GM18868 (cell line): Measurements from ENCODE around the gene SYNGAP1.
A peak's percentile ranks its signal among the peaks of the same experiment; 100 is the strongest.

ENCODE experiments used
- ATAC-seq: cut with Tn5 transposase; IDR thresholded peaks from one replicate; pipeline ENCODE4 v1.9.1; 2021; ENCODE audit warnings: mild to moderate bottlenecking, moderate library complexity; ENCODE audit not compliant: unreplicated experiment

SYNGAP1 gene

GRCh38 chr6:33434961-33435360, 15.1 kb downstream of the SYNGAP1 start:
- no peak for ATAC-seq

DNA sequence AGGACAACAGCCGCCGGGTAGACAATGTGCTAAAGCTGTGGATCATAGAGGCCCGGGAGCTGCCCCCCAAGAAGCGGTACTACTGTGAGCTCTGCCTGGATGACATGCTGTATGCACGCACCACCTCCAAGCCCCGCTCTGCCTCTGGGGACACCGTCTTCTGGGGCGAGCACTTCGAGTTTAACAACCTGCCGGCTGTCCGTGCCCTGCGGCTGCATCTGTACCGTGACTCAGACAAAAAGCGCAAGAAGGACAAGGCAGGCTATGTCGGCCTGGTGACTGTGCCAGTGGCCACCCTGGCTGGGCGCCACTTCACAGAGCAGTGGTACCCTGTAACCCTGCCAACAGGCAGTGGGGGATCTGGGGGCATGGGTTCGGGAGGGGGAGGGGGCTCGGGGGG, 17.8 kb downstream of the SYNGAP1 start:
- no peak for ATAC-seq

DNA sequence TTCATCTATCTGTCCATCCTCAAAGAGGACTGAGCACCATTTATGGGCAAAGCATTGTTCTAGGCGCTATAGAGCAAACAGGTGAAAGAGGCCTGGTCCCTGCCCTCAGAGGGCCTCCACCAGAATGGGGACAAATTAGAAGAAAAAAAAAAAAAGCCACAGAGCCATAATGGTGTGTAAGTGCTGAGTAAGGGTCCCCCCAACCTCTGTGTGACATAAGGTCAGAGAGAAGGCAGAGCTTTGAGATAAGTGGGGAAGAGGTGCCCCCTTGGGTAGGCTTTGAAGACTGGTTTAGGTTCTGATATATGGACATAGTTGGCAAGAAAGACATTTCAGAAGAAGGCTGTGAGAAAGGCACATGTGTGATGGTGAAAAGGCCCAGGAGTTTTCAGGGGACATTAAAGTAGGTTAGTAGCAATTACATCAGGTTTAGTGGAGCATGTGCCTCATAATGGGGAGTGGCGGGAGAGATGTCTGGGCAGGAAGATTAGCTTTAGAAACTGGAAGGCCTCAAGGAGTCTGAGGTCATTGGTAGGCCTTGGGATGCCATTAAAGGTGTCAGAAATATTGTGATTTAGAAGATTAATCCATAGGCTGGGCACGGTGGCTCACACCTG, 19.2 kb downstream of the SYNGAP1 start:
- no peak for ATAC-seq

DNA sequence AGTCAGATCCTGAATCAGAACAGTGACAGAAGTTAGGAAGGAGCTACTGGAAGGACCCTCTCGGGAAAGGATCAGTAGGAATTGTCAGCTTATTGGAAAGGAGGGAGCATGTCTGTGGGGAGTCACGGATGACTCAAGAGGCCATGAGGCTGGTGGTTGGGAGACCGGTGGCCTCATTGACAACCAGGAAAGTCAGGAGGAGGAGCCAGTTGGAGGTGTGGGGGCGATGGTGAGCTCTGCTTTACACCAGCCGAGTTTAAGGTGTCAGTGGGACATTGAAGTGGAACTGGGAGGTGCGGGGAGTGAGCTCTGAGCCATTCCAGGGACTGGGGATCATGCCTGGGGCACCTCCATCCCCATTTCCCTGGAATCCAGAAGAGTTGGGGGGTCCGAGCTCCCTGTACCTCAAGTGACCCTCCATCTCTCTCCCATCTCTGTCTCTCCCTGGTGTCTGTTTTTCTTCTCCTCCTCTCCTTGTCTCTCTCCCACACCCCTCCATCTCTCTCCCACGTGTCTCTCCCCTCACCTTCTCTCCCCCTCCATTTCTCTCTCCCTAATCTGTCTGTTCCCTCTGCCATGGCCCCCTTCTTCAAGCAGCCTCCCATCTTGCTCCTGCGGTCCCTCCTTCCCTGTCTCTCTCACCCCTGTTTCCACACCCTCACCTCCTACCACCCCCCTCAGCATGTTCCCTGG, 20.2 kb downstream of the SYNGAP1 start:
- ATAC-seq = no peak

GRCh38 chr6:33440649-33441309, 20.9 kb downstream of the SYNGAP1 start:
- no peak for ATAC-seq

- ATAC-seq = no peak
Observed at GRCh38 chr6:33441457-33441856, 21.6 kb downstream of the SYNGAP1 start.

DNA sequence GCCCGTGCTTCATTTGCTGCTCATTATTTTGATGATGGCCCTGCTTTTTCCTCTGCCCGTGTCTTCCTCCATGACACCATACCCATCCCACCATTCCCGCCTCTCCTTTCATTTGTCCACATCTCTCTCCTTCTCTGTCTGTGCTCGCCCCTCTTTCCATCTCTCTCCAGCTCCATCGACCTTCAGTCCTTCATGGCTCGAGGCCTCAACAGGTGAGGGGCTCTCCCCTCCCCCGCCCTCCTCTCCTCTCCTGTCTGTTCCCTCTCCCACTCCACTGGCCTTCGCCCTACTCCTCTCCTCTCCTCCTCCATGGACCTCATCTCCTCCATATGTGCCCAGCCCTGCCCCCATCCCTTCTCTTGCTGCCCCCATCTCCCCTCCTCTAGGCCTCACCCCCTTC, 22.4 kb downstream of the SYNGAP1 start:
- ATAC-seq = no peak

DNA sequence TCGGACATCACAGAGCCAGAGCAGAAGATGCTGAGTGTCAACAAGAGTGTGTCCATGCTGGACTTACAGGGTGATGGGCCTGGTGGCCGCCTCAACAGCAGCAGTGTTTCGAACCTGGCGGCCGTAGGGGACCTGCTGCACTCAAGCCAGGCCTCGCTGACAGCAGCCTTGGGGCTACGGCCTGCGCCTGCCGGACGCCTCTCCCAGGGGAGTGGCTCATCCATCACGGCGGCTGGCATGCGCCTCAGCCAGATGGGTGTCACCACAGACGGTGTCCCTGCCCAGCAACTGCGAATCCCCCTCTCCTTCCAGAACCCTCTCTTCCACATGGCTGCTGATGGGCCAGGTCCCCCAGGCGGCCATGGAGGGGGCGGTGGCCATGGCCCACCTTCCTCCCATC, 23.2 kb downstream of the SYNGAP1 start:
- no peak for ATAC-seq

DNA sequence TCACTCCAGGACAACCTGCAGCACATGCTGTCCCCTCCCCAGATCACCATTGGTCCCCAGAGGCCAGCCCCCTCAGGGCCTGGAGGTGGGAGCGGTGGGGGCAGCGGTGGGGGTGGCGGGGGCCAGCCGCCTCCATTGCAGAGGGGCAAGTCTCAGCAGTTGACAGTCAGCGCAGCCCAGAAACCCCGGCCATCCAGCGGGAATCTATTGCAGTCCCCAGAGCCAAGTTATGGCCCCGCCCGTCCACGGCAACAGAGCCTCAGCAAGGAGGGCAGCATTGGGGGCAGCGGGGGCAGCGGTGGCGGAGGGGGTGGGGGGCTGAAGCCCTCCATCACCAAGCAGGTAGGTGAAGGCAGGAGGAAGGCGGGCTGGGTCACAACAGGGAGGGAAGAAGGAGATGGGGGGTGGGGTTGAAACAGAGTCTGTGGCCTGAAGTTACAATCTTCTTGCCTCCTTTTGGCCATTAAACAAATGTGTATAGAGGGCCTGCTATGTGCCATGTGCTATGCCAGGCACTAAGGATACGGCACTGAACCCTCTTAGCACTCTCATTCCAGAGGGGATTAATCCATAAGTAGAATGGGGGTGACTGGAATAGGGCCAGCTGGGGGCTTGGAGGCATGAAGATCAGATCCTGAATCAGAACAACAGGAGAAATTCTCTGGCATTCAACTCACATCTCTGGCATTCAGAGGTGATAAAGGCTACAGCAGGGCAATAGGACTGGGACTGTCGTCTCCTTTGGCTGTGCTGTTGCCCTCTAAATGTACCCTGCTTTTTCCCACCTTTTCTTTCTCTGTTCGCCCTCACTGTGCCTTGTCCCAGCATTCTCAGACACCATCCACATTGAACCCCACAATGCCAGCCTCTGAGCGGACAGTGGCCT, 24.0 kb downstream of the SYNGAP1 start:
- no peak for ATAC-seq

- ATAC-seq = no peak
Observed at GRCh38 chr6:33445119-33445603, 25.3 kb downstream of the SYNGAP1 start.

DNA sequence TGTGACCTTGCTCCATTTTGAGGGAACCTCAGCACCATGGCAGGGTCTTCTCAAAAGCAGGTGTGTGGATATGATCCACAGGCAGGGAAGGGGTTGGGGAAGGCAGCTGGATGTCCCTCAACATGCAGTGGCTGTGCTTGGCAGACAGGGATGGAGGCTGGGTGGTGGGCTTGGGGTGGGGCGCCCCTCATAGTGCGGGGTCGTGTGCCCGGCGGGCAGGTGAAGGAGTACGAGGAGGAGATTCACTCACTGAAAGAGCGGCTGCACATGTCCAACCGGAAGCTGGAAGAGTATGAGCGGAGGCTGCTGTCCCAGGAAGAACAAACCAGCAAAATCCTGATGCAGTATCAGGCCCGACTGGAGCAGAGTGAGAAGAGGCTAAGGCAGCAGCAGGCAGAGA, 26.5 kb downstream of the SYNGAP1 start:
- ATAC-seq = no peak

- no peak for ATAC-seq
Observed at GRCh38 chr6:33450434-33450833, 30.6 kb downstream of the SYNGAP1 start.

- no peak for ATAC-seq
Observed at GRCh38 chr6:33451606-33452005, 31.7 kb downstream of the SYNGAP1 start.

GRCh38 chr6:33452496-33452895, 32.6 kb downstream of the SYNGAP1 start:
- no peak for ATAC-seq

DNA sequence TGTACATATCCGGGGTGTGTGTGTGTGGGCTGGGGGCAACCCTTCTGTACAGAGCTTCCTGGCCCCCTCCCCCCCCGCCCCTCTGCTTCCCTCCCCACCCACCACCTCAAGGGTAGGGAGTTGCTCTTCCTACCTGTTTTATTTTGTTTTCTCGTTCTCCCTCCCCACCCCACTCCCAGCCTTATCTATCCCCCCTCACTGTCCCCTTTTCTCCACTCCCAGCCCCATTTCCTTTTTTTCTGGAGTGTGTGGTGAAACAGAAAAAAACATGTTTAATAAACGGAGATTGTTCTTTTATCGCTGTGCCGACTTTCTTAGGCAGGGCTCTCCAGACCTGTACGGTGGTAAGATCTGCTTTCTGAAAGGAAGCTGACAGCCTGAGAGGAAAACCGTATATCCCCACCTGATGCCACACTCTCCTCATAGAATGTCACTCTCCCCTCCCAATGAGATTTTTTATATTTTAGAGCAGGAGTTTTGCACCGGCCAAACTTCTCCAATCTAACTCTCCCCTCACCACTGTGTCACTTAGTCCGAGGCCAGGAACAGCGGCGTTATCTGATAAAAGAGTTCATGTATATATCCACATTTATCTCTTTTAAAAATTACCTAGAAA, 33.6 kb downstream of the SYNGAP1 start:
- ATAC-seq = no peak

- peak; percentile 98 for ATAC-seq
Observed at GRCh38 chr6:33454009-33454946, 34.4 kb downstream of the SYNGAP1 start, which contains the start of gene ZBTB9. ZBTB9 (plus strand) TSS chr6:33454576; CDS start chr6:33455101, 525 bp downstream.

- ATAC-seq = no peak
Observed at GRCh38 chr6:33455051-33455450, 35.2 kb downstream of the SYNGAP1 start.

DNA sequence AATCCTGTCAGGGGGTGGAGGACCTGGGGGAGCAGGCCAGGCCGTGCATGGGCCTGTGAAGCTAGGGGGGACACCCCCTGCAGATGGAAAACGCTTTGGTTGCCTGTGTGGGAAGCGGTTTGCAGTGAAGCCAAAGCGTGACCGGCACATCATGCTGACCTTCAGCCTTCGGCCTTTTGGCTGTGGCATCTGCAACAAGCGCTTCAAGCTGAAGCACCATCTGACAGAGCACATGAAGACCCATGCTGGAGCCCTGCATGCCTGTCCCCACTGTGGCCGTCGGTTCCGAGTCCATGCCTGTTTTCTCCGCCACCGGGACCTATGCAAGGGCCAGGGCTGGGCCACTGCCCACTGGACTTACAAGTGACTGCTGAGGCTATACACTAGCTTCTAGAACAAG, 36.3 kb downstream of the SYNGAP1 start:
- no peak for ATAC-seq

GRCh38 chr6:33458676-33459075, 38.8 kb downstream of the SYNGAP1 start:
- no peak for ATAC-seq
